HG02981 (cell line): ENCODE measurements around the gene DSG2.

ENCODE experiments used
- ATAC-seq: cut with Tn5 transposase; IDR thresholded peaks from one replicate; pipeline ENCODE4 v1.9.1; 2021; ENCODE audit warnings: mild to moderate bottlenecking, moderate library complexity; ENCODE audit not compliant: unreplicated experiment

DSG2 gene

DNA sequence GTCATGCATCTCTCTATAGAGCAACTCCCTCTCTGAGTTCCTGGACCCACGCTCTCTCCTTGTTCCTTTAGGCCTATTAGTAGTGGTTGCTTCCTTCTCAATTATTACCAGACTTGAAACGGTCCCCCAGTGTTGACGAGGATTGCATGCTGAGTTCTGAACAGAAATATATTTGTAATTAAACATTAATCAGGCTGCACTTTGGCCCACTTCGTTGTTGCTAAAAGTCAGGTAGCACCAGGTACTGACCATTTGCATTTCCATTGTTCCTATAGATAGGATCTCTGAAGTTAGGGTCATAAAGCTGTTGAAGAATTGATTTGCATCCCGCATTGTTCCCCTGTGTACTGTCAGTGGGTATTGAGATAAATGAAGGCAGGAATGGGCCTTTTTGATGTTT lies 56.8 kb downstream of the DSG2 start:
- no peak for ATAC-seq

DNA sequence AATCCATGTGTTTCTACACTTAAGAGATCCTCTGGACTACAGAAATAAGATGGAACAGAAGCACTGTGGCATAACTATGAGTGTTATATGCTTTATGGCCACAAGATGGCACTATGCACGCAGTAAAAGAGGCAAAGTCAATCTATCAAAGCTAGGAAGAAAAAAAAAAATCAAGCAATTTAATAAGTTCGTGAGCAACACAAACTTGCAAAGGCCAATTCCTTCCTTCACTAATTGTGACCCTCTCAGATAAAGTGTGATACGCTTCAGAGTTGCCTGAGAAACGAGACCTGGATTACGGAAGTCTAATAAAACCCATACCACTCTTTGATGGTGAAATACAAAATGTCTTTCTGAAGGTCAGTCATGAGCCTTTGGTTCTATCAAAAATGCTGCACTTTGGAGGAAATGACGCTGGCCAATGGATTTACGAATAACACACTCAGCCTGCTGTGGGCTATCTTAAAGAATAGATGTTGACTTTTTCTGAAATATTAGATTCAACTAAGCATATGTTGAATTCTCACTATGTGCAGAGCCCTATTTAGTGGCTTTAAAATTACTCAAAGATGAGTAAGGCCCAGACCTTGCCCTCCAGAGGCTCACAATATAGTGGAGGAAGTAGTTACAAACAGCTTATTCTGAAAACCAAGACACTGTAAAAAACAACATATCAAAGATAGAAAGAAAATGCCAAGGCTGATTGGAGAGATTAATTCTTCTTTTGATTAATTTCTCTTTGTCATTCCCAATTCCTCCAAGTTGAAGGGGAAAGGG lies 58.2 kb downstream of the DSG2 start:
- peak; percentile 43 for ATAC-seq

GRCh38 chr18:31557446-31557845 lies 59.5 kb downstream of the DSG2 start:
- no peak for ATAC-seq

DNA sequence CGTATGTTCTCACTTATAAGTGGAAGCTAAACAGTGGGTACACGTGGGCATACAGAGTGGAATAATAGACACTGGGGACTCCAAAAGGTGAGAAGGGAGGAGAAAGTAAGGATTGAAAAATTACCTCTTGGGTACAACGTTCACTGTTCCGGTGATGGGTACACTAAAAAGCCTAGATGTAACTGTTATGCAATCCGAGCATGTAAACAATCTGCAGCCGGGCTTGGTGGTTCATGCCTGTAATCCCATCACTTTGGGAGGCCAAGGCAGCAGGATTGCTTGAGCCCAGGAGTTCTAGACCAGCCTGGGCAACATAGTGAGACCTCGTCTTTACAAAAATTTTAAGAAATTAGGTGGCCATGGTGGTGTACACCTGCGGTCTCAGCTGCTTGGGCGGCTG lies 60.6 kb downstream of the DSG2 start:
- ATAC-seq: no peak

DNA sequence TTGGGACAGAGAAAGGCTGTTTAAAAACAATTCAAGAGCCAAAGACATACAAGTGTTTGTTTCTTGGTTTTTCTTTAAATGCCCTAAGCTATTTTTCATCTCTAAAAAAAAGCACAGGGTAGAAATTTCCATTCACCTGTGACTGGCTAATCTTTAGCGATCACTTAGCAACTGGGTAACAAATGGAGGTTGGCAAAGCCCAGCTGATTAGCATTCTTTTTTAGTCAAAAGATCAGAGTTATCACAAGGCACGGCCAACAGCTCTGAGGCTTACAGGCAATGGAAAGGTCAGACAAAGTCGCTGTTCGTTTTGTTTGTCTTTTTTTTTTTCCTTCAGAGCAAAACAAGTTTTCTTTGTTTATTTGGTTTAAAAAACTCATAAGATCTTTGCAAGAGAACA lies 64.7 kb downstream of the DSG2 start:
- no peak for ATAC-seq

DNA sequence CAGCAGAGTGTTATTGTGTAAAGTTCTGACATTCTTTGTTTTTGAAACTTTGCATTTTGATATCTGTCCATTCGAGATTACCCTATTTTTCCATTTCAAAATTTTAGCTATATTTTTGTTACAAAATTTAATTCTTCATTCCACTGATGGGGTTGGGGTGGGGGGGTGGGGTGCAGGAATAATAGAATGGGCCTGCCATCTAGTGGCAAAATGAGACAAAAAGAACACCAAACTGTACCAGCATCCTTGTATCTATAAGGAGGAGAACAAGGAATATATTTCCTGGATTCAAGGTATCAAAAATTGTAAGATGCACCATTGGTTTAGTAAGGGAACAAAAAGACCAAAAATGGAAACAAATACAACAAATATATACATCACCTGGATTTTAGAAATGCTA lies 65.8 kb downstream of the DSG2 start:
- no peak for ATAC-seq

DNA sequence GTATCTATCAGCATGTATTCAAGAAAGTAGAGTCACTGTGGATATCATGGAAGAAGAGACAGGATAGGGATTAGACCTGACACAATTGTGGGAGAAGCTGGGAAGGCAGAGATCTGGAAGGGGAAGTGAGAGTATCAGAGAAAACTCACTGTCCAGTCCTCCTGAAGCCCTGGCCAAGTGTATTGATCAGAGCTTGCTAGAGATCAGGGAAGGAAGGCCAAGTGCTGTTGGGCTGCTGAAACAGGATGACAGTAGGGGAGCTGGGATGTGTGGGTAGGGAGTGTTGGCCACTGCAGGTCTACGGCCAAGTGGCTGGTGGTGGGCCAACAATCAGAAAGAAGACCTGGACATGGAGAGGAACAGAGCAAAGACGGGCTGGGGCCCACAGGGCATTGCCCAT lies 67.4 kb downstream of the DSG2 start:
- ATAC-seq: no peak

GRCh38 chr18:31565782-31566512 lies 68.0 kb downstream of the DSG2 start:
- no peak for ATAC-seq

DNA sequence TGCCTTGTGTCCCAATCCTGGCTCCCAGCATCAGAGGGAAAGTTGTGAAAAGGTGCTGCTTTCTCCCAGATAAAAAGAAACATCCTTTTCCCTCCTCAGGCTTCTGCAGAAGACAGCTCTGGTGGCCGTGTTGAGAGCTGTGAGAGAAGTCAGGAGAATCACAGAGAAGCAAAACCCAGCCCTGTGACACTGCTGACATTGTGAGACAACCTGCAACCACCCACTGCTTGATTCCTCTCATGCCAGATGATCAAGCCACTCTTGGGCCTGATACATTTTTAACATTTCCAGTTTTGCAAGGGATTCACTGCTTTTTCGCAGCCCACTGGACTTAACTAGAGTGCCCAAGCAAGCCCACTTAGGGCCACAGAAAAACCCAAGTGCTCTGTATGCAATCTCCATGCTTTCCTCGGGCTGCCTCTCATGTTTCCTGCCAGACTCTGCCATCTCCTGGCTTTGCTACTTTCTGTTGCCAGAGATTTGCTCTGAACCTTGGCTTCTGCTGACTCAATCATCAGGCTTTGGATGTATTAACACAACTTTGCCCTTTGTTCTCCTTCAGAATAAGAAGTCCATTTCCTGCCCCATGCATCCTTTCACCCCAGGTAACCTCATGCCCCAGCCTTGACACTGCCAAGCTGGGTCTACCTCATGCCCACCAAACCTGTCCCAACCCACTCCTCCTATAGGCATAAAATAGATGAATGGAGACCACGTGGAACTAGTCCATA lies 68.8 kb downstream of the DSG2 start:
- no peak for ATAC-seq

- no peak for ATAC-seq
Observed at GRCh38 chr18:31572368-31572767, 74.4 kb downstream of the DSG2 start.

DNA sequence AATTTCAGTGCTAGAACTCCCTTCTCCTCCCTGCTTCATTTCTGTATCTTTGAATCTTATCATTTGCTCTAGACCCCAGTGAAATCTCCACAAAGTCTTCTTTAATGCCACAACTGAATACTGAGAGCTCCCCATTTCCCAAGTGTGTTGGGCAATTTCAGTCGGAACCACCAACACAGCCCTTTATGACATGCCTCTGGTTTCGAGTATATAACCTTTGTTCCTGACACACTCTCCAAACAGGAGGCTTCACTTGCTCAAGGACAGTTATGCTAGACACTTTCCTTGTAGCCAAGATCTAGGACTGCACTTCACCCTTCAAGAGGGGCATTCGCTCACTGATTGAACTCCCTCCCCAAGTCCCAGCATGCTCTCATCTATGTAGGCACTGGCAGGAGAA lies 75.1 kb downstream of the DSG2 start:
- ATAC-seq: no peak

DNA sequence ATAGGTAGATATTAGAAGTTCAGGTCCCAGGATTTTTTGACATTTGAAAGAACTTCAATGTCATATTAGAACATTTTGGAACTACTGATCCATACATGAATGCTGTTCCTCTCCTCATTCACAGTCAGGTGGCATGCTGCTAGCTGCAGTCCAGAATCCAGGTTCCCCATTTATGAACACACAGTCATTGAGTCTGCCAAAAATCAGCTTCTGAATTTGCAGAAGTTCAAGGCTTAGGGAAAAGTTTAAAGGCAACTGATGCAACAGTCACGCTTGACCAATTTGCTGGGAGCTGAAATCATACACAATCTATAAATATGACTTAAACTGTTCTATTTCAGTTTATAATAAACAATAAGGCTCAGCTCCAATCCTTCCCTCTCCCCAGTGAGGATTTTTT lies 76.4 kb downstream of the DSG2 start:
- ATAC-seq: no peak

GRCh38 chr18:31575515-31576257 lies 77.7 kb downstream of the DSG2 start:
- ATAC-seq: no peak

GRCh38 chr18:31576670-31577069 lies 78.7 kb downstream of the DSG2 start:
- ATAC-seq: no peak

GRCh38 chr18:31577195-31577594 lies 79.2 kb downstream of the DSG2 start:
- no peak for ATAC-seq

DNA sequence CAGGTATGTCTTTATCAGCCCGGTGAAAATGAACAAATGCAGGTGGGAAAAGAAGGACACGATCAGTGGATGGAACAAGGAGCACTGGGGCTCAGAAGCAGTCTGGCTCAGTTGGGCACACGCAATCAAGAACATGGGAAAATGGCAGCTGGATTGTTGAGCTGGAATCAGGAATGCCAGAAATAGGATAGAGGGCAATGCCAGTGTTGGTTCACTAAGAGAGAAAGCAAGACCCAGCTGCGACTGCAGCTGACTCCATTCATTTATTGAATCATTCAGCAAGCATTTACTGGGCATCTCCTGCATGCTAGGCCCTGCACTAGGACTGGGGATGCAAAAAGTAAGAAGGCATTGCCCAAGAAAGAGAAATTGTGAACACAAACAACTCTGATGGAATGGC lies 80.1 kb downstream of the DSG2 start:
- no peak for ATAC-seq

GRCh38 chr18:31579375-31579774 lies 81.4 kb downstream of the DSG2 start:
- ATAC-seq: no peak

- ATAC-seq: no peak
Observed at GRCh38 chr18:31581498-31582197, 83.7 kb downstream of the DSG2 start.

- ATAC-seq: no peak
Observed at GRCh38 chr18:31583185-31583854, 85.3 kb downstream of the DSG2 start.

GRCh38 chr18:31585991-31586390 lies 88.0 kb downstream of the DSG2 start:
- ATAC-seq: no peak
